ENCODE measurements around the gene KCNG2.

Gene KCNG2

GRCh38 chr18:79921984-79922965 lies 124.5 kb downstream of the KCNG2 start:
- FAIRE-seq = no peak

DNA sequence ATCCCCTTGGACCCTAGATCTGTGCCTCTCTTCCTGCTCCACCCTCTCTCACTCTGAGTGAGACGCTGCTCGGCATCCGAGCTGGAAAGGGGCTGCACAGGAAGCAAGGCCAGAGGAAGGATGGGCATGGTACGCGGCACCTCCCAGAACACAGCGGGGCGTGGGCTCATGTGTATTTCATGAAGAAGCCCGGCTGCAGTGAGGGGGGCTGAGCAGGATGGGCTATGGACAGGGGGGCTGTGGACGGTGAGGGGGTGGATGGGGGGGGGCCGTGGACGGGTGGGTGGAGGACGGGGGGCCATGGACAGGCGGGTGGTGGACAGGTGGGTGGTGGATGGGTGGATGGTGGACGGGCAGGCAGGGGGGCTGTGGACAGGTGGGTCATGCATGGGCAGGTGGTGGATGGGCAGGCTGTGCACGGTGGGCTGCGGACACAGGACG lies 125.3 kb downstream of the KCNG2 start:
- DNase-seq (ENCODE audit: low spot score) (no peak), FAIRE-seq (no peak)

More at GRCh38 chr18:79921984-79922965, 124.5 kb downstream of the KCNG2 start:
- no peak for DNase-seq (ENCODE audit: low spot score)

DNA sequence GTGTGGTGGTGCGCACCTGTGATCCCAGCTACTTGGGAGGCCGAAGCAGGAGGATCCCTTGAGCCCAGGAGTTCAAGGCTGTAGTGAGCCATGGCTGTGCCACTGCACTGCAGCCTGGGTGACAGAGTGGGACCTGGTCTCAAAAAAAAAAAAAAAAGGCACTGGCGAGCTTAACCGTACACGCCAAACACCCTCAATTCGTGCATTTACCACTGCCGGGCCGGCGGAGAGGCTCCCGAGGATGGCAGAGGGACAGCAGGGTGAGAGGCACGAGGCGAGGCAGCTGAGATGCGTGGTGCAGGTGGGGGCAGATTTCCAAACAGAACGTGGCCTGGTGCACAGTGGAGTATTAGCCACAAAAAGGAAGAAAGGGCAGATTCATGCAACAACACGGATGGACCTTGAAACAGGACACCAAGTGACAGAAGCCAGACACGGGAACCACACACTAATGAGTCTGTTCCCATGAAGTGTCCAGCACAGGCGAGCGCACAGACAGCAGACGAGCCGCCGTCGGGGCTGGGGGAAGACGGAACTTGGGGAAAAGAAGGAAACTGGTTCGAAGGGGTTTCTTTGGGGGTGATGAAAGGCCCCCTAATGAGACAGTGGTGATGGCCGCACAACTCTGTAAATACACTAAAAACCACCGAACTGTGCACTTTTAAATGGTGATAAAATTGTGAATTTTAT lies 126.3 kb downstream of the KCNG2 start:
- FAIRE-seq = no peak
- DNase-seq (ENCODE audit: low spot score) = no peak

DNA sequence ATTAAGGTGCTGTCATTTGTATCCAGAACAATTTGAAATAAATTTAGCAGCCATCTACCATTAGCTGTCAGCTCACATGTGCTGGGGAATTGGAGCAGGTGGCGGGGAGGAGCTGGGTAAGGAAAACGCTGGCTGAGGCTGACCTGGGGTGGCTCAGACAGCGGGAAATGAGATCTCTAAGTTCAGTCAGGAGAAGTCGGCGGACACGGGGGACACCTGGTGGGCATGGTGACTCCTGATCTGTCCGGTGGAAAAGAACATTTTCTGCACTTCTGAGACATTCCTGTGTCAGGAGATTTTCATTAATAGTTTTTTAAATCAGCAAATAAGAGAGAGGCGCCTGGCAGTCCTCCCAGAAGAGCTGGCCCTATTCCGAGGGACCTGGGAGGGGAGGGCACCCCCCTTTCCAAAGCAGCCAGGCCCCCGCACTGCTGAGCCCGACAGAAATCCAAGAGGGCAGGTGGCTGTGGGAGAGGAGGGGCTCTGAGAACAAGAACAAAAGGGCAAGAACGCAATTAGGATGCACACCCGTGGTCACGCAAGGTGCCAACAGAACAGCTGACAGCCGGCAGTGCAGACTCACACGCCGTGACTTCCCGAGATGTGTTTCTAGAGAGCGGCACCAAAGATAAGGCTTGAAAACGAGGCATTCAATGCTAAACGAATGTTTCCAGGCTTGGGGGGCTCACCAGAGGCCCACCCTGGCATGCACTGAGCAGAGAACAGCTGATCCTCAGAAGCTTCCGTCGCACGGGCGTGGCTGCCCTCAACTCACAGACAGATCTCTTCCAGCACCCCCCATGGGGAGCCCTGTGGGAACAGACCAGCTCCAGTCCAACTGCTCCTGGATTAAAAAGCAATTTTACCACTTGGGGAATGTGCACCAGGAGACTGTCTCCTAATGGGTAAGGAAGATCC lies 127.3 kb downstream of the KCNG2 start:
- DNase-seq (ENCODE audit: low spot score) (no peak), FAIRE-seq (no peak)

- DNase-seq (ENCODE audit: low spot score) = no peak
- no peak for FAIRE-seq
Observed at GRCh38 chr18:79926306-79926705, 128.6 kb downstream of the KCNG2 start.

DNA sequence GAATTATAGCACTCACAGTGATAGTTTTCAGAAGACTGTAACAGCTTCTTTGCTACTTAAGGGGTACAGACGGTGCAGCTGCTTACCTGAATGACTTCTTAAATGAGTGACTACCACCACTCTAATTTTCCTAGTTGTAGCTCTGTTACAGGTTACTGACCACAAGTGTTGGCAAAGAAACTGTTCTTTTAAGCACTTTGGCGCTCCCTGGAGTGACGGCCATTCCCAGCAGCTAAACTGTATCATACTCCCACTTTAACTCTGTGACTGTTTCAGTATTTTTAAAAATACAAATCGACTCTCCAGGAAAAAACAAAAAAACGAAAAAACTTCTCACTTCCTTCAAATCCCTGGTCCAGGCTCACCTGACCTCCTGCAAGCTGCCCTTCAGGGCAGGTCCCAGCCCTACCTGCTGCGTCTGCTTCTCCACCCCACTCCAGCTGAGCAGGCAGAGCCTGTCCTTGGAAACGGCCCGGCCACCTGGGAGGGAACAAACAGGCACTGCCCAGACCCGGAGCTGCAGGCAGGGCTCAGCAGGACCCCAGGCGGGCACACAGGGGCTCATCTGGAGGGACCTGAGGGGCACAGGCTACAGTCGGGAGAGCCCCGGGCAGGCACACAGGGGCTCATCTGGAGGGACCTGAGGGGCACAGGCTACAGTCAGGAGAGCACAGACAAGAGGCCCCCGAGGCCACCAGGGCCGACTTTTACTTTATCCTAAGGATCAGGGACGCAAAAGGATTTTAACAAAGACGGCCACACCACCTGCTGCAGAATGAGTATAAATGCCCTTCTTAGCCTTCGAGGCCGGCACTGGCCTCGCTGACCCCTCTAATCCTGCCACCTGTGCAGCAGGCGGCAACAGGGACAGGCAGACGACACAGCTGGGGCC lies 129.2 kb downstream of the KCNG2 start:
- FAIRE-seq (no peak), DNase-seq (ENCODE audit: low spot score) (no peak)

GRCh38 chr18:79927607-79928562 lies 130.1 kb downstream of the KCNG2 start:
- no peak for DNase-seq (ENCODE audit: low spot score)
- FAIRE-seq = no peak

DNA sequence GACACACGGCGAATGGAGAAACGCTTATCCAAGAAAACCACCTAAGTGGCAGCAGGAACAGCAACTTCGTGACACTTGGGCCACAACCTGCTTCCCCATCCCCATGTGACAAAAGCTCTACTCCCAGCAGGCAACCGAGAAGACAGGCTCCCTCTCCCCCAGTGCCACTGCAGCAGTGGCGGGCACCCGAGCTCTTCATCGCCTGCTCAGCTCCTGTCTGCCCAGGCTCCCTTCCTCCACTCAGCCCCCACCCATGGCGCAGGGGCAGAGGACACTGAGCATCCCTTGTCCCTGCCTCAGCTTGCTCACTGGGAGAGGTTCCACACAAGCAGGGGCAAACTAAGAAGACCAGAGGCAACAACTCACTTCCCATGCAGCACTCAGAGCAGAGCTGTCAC lies 130.8 kb downstream of the KCNG2 start:
- DNase-seq (ENCODE audit: low spot score) (no peak), FAIRE-seq (no peak)

GRCh38 chr18:79930020-79930642 lies 132.4 kb downstream of the KCNG2 start:
- DNase-seq (ENCODE audit: low spot score) (no peak), FAIRE-seq (no peak)

- FAIRE-seq (no peak), DNase-seq (ENCODE audit: low spot score) (no peak)
Observed at GRCh38 chr18:79931475-79931874, 133.7 kb downstream of the KCNG2 start.

- no peak for FAIRE-seq
- no peak for DNase-seq (ENCODE audit: low spot score)
Observed at GRCh38 chr18:79932907-79933306, 135.2 kb downstream of the KCNG2 start.

- FAIRE-seq (no peak), DNase-seq (ENCODE audit: low spot score) (no peak)
Observed at GRCh38 chr18:79933765-79934164, 136.0 kb downstream of the KCNG2 start.

DNA sequence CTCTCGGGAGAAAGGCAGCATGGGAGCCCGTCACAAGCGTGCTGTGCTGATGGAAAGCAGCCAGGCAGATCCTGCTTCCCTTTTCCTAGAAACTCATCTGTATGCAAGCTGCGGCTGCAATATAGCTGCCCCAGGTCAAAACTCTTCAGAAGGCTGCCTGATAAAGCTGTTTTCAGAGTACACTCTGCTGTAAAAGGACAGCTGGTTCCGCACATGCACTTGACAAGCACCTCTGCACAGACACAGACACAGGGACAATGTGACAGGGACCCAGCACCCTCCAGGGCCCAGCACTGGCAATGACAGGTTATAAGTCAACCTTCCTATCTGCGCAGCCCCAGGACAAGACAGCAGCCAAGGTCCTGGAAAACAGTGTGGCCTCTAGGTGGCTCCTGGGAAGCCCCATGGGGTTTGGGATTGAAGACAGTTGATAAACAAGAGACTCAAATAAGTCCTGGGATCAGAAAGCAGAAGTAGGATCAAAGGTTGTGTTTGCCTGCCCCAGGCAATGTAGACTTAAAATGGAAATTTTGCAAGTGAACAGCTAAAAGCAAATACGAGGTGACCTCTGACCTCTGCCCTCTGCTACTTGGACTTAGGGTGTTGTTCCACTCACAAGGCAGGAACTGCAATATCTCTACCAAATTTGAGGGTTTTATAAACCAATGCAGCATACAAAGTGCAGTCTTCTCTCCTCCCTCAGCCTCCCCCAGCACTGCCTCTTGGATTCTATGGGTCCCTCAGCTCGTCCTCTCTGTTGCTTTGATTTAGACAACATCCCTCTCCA lies 136.8 kb downstream of the KCNG2 start:
- FAIRE-seq (no peak), DNase-seq (ENCODE audit: low spot score) (no peak)

GRCh38 chr18:79935098-79935480 lies 137.4 kb downstream of the KCNG2 start:
- DNase-seq (ENCODE audit: low spot score) (no peak), FAIRE-seq (peak; percentile 9)

DNA sequence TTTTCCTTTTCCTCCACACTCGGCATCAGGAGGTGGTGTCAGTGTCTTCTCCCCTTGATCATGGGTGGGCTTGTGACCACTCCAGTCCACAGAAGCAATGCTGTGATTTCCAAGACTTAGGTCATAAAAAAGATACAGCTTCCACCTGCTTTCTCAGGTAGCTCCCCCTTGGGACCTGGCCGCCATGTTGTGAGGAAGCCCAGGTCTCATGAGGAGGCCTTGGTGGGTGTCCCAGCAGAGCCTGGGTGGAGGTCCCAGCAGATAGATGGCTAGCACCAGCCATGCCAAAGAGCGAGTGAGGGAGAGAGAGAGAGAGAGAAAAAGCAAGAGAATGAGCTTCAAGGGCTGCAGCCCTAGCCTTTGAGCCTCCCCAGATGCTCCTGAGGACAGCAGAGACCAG lies 137.8 kb downstream of the KCNG2 start:
- FAIRE-seq = no peak

DNA sequence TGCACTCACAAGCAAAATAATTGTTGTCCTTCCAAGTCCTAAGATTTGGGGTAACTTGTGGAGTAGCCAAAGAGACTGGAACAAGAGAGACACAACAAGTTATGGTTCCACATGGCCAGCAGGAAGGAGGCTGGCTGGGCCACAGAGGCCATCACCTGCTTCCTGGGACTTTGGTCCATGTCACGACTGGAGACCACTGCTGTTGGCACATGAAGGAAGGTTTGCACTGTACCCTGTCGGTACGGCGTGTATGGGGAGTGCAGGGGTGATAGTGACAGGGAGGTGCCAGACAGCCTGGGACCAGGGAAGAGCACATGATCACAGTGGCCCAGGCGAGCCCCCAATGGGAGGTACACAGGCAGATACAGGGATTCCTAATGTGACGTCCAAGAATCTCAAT lies 138.2 kb downstream of the KCNG2 start:
- FAIRE-seq (no peak), DNase-seq (ENCODE audit: low spot score) (no peak)

More for the DNA sequence above, 137.8 kb downstream of the KCNG2 start:
- DNase-seq (ENCODE audit: low spot score) = no peak

DNA sequence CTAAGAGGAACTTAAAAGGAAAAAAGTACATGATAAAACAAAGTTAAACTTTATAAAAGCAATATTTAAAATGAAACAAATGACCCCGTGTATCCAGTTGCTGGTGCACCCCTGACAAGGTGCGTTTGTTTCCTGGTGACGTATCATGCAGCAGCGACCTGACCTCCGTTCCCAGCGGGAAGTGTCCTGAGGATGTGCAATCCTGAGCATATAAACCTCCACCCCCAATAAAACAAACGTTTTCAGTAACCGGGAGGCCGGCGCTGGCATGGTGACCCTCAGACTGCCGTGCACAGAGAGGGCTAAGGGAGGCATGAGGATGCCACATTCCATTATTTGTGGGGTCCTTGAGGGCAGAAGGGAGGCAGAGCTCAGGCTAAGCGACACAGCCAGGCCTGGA lies 138.9 kb downstream of the KCNG2 start:
- no peak for FAIRE-seq
- no peak for DNase-seq (ENCODE audit: low spot score)

Data from urothelium cell line (cell line).